ENCODE results near the gene F2. TPM values are rescaled to one million over a fixed set of nuclear protein-coding genes. Genes with fewer than 3 reads are reported as not detected.
A peak's percentile ranks its signal among the peaks of the same experiment; 100 is the strongest.

The F2 gene
- total and polyA plus RNA-seq, 10 donors, result 0.03 to 0.33 (median 0.23) TPM; not detected in 7

DNA sequence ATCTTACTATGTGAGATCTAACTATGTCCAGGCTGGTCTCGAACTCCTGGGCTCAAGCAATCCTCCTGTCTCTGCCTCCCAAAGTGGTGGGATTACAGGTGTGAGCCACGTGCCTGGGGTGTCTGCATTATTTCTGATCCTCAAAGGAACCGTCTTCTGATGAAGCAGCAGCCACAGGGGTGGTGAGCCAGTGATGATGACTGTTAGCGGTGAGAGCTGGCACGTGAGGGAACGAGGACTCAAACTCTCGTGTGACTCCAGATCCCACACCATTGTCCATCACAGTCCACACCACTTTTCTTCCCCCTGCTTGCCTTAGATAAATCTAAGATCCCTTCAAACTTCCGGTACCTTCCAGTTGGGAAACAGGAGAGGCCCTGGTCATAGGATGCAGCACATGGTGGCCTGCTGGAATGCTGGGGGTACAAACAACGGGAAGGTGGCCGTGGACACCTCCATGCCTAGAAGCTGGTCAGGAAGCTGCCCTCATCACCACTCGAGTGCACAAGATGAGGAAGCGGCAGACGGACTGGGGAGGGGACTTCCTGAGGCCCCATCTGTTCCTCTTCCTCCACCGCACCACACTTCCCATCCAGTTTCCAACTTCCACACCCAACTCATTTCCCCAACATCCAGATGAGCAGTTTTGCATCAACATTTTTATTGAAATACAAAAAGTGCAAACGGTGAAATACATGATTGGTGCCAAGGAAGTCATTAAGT lies 42.4 kb upstream of the F2 start:
- Histone ChIP-seq H3K27ac (peak overlapping the region in 7 of 8 donors; percentile 33 to 90 (median 79)), H3K27me3 (replicated peaks in 1 of 7) (no peaks in the 10 kb centered on the region), H3K4me3 (peak overlapping the region in 1 of 8 donors; percentile 35), H3K4me1 (peaks cover 35 to 79% (median 62%) of the 10 kb centered on the region in 6 donors), H3K36me3 (peaks cover 8 to 84% (median 68%) of the 10 kb centered on the region in 6 donors), H3K9me3 (no peaks in the 10 kb centered on the region)
- TF ChIP-seq POLR2AphosphoS5 (IDR thresholded peaks at IDR 0.05) (peak in 1 of 3 donors; percentile 48), POLR2A (IDR thresholded peaks at IDR 0.05) (no peak)
- TF ChIP-seq, protein P1, sequence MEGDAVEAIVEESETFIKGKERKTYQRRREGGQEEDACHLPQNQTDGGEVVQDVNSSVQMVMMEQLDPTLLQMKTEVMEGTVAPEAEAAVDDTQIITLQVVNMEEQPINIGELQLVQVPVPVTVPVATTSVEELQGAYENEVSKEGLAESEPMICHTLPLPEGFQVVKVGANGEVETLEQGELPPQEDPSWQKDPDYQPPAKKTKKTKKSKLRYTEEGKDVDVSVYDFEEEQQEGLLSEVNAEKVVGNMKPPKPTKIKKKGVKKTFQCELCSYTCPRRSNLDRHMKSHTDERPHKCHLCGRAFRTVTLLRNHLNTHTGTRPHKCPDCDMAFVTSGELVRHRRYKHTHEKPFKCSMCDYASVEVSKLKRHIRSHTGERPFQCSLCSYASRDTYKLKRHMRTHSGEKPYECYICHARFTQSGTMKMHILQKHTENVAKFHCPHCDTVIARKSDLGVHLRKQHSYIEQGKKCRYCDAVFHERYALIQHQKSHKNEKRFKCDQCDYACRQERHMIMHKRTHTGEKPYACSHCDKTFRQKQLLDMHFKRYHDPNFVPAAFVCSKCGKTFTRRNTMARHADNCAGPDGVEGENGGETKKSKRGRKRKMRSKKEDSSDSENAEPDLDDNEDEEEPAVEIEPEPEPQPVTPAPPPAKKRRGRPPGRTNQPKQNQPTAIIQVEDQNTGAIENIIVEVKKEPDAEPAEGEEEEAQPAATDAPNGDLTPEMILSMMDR (IDR thresholded peaks at IDR 0.05 in 8 of 11, conservative IDR thresholded peaks at IDR 0.05 in 3 of 11), result no peak
- DNase-seq, result peak; percentile 85
- intact Hi-C loops (cut with DNase I; ENCODE audit: low total_unique reads), result no loop called here
- WGBS, 5 donors, result 48 to 62% (median 55%) methylated on average over 15 of the region's 15 CpGs

DNA sequence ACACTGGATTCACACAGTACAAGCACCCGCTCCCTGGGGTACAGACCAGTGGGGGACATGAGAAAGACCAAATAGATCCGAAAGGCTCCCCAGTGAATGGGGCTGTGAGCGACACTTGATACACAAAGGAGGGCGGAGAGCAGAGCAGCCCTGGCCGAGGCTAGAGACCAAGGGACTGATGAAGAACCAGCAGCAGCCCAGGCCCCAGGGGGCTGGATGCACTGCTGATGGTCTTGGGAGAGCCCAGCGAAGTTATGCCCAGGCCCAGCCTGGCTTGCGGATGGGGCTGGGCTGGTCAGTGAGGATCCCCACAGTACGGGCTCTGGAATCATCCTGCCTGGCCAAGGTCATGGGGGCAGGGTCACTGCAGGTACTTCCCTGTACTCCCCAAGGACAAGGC lies 41.8 kb upstream of the F2 start:
- H3K4me3 ChIP-seq, result peak overlapping the region in 1 of 8 donors; percentile 35
- DNase-seq, result peak; percentile 78
- WGBS, 5 donors, result 80 to 89% (median 86%) methylated on average over 6 to 8 of the region's 8 CpGs
- peaks cover 8 to 84% (median 68%) of the 10 kb centered on the region in 6 donors for H3K36me3 ChIP-seq
- H3K9me3 ChIP-seq, result no peaks in the 10 kb centered on the region
- peaks cover 32 to 74% (median 57%) of the 10 kb centered on the region in 6 donors for H3K4me1 ChIP-seq
- TF ChIP-seq, protein P1 (IDR thresholded peaks at IDR 0.05 in 8 of 11, conservative IDR thresholded peaks at IDR 0.05 in 3 of 11), result no peak
- peak in 2 of 3 donors; percentile 28 to 71 for TF ChIP-seq POLR2AphosphoS5 (IDR thresholded peaks at IDR 0.05)
- TF ChIP-seq POLR2A (IDR thresholded peaks at IDR 0.05), result no peak
- H3K27ac ChIP-seq, result peak overlapping the region in 7 of 8 donors; percentile 33 to 90 (median 79)
- intact Hi-C loops (cut with DNase I; ENCODE audit: low total_unique reads), result no loop called here
- H3K27me3 ChIP-seq (replicated peaks in 1 of 7), result no peaks in the 10 kb centered on the region

DNA sequence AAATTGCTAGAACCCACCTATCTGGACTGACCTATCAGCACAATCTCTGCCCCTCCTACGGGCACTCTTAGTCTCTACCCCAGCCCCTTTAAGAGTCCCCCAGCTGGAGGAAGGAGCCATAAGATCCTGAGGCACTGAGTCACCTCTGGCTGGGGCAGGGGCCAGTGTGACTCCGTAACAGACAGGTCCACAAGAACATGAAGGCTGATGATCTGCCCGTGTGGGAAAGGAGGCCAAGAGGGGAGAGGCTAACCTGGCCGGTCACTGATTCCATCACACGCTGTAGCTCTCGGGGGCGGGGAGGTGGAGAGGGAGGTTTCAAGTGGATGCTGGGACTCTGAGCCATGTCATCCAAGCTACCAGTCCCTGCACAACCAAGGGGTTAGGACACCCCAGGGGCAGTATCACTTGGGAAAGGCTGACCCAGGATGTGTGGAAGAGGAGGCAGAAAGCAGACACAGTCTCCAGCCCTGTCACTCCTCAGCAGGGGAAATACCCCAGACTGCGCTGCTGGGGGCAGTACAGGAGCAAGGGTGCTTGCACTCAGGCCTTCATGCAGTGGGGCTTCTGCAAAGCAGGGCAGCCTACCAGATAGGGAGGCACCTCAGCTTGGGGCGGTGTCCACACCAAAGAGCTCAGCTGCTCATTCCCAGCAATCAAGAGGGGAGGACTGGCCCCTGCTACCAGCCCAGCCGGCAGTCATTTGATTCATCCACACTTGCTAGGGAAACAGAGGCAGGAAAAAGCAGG lies 40.8 kb upstream of the F2 start:
- Histone ChIP-seq H3K4me3 (no peak overlapping the region), H3K27me3 (replicated peaks in 1 of 7) (no peaks in the 10 kb centered on the region), H3K9me3 (no peaks in the 10 kb centered on the region), H3K36me3 (peaks cover 8 to 84% (median 63%) of the 10 kb centered on the region in 6 donors), H3K27ac (peak overlapping the region in 4 of 8 donors; percentile 15 to 90 (median 82)), H3K4me1 (peaks cover 32 to 71% (median 50%) of the 10 kb centered on the region in 6 donors)
- TF ChIP-seq POLR2AphosphoS5 (IDR thresholded peaks at IDR 0.05), result peak; percentile 5 to 42 (median 31)
- TF ChIP-seq, protein P1 (IDR thresholded peaks at IDR 0.05 in 8 of 11, conservative IDR thresholded peaks at IDR 0.05 in 3 of 11), result no peak
- intact Hi-C loops (cut with DNase I; ENCODE audit: low total_unique reads), result no loop called here
- peak; percentile 72 for DNase-seq
- WGBS, 5 donors, result 67 to 91% (median 85%) methylated on average over 5 to 10 of the region's 10 CpGs

DNA sequence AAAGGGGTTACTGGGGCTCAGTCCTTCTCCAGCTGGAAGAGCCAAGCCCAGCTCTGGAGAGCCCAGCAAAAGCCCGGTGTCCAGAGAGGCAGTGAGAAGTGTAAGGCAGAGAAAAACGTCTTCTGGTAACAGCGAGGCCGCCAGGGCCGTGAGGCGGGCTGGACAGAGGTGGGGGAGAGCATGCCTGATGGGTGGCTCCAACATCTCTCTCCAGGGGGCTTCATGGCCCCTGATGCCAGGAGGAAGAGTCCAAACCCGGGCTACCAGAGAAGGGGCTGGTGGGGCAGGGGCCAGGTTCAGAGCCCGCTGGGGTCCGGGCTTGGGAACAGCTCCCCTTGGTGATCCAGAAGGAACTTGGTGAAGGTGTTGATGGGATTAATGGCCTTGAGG lies 40.3 kb upstream of the F2 start:
- H3K27ac ChIP-seq, result peak overlapping the region in 3 of 8 donors; percentile 79 to 90 (median 84)
- DNase-seq, result peak; percentile 76
- H3K4me3 ChIP-seq, result no peak overlapping the region
- intact Hi-C loops (cut with DNase I; ENCODE audit: low total_unique reads), result no loop called here
- 91 to 98% (median 95%) methylated on average over 9 of the region's 9 CpGs for WGBS, 5 donors
- H3K9me3 ChIP-seq, result no peaks in the 10 kb centered on the region
- H3K4me1 ChIP-seq, result peaks cover 35 to 71% (median 46%) of the 10 kb centered on the region in 6 donors
- no peaks in the 10 kb centered on the region for H3K27me3 ChIP-seq (replicated peaks in 1 of 7)
- TF ChIP-seq, protein P1 (IDR thresholded peaks at IDR 0.05 in 8 of 11, conservative IDR thresholded peaks at IDR 0.05 in 3 of 11), result no peak
- no peak for TF ChIP-seq POLR2A (IDR thresholded peaks at IDR 0.05)
- peak in 1 of 3 donors; percentile 18 for TF ChIP-seq POLR2AphosphoS5 (IDR thresholded peaks at IDR 0.05)
- peaks cover 8 to 84% (median 58%) of the 10 kb centered on the region in 6 donors for H3K36me3 ChIP-seq
